GM18498 (cell line): Measurements from ENCODE around the gene ANKRD53.
"Not testable (repeated sequence)": the region's sequence is repeated elsewhere in the genome, so short reads cannot be mapped to it uniquely, and the experiment has no call there.

ENCODE experiments used
- ATAC-seq: cut with Tn5 transposase; IDR thresholded peaks from one replicate; pipeline ENCODE4 v1.9.1; 2021; ENCODE audit warnings: mild to moderate bottlenecking, moderate library complexity; ENCODE audit not compliant: unreplicated experiment

The ANKRD53 gene

DNA sequence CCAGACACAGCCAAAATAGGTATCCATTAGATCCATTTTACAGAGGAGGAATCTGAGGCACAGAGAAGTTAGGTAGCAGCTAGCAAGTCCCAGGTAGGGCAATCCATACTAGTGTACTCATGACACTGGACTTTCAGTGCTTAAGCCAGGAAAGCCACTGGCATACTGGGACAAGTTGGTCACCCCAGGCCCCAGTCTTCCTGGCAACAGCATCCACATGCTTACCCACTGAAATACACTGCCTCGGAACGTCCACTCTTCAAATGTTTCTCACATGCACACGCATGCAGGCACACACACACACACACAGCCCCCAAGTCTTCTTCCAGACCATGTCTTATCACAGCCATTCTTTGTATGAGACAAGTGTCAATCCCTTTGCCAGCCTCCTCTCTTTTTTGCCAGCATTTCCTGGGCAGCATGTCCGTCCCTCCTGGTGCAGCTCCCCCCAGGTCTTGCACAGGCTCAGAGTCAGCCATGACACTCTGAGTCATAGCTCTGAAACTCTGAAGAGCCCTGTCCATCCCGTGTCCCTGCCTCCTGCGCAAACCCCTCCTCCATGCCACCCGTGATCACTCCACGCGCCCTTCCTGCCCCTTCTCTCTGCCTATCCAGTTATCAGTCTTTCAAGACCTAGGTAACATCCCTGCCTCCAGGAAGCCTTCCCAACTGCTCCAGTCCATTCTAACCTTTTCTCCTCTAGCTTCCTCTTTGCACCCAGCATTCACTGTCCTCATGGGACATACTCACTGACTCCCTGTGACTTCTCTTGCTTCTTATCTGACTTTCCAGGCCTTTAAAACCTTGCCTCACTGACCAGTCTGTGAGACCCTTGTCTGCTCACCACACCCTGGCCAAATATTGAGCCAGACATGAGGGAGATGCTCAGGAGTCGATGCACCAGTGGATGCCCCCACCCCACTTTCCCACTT is 27.1 kb downstream of the ANKRD53 start:
- no peak for ATAC-seq

DNA sequence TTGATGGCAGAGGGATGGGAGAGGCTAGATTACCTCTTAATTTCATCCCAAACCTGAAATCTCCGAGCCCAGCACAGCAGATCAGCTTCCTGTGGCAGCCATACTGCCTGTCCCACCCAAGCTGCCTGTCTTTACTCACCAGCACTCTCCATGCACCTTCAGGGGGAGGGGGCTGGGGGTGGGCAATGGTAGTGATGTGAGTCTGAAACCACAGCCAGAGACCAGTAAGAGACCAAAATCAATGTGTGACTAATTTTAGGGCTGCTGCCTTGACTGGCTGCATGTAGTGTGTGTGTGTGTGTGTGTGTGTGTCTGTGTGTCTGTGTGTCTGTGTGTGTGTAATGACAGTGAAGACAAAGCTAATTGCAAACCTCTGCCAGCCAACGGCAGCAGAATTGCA is 27.9 kb downstream of the ANKRD53 start:
- ATAC-seq, result no peak

DNA sequence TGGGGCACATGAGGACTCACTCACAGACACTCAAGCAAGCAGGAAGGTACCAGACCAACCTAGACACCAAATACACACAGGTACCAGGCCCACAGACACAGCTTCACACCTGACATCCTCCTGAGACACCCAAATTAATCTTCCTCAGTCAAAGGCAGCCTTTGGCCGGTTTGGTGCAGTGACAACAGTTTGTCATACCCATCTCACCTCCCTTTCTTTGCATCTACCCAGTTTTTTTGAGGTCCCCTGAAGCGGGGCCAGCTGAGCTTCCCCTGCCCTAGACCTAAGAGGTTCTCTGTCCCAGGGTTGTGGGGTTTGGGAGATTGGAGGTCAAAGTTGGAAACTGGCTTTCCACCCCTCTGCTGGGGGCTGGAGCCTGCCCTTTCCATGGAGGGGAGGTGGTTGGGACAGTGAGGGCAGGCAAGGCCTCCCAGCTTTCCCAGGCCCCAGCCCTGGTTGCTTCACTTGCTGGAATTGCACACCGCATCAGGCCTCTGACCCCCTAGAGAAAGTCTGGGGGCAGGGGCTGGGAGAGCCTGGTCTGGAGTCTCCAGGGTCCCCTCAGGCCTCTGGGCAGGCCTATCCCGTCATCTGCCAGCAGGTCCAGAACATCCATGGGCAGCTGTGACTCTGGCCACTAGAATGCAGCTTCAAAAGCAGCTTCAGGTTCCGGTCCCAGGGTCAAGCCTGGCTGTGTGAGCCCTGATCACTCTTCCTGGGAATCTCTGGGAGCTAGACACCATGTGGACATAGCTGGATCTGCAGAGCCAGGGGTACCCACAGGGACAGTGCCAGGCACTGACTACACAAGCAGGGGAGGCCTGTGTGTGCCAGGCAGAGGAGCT is 28.7 kb downstream of the ANKRD53 start:
- no peak for ATAC-seq

DNA sequence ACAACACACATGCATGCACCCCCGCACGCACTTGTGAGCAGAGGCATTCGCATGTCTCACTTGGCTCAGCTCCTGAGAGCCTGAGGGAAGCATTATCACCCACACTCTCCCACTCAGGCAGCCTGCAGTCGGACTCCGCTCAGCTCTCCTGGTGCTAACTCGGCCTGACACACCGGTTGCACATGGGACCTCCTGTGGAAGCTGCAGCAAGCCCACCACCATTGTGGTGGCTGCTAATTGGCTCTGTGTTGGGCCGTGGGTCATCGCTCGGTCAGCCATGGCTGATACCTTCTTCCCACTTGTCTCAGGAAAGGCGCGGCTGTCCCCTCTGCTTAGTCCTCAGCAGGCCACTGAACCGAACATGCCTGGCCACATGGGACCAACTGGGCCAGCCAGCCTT is 29.9 kb downstream of the ANKRD53 start:
- ATAC-seq, result no peak

DNA sequence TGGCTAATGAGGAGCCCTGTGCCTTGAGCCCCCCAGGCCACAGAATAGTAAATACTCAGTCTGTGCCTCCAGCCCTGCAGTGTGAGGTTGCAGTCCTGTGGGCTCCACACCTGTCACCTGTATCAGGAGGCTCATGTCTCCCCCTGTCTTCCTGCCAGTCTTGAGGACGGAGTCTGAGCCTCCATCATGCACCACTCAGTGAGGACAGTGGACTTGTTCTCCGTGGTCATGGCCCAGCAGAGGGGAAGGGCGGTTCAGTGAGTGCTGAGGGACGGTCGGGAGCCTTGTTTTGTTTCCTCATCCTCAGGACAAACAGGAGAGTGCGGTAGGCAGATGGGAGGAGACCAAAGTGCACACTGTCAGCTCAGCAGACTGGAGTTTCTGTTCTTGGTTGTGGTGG is 33.4 kb downstream of the ANKRD53 start:
- not testable (repeated sequence) for ATAC-seq

DNA sequence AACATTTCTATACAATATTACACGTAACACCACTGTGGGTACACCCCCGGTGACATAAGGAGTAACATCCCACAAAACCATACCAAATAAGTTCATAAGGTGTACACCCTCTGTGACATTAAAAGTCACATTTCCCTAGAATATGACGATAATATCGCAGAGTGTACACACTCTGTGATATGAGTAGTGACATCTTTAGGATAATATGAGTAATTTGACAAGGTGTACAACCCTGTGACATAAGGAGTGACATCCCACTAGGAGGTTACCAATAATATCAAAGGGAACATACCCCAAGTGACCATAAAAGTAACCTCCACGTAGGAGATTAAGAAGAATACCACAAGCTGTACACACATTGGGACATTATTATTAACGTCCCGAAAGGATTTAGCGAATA is 40.2 kb downstream of the ANKRD53 start:
- ATAC-seq, result no peak

DNA sequence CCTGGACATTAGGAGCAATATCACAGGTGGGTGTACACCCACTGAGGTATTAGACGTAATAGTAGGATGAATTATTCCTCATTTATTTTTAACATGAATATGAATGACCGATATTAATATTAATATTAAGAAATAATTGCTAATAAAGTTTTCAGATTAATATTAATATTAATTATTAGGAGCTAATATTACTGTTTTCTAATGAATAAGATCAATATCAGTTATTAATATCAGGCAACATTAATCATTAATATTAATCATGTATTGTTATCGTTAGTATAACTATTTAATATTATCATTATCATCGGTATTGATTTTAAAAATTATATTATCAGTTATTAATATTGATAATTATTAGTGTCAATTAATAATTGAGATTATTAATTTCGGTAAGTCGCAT is 41.6 kb downstream of the ANKRD53 start:
- ATAC-seq, result not testable (repeated sequence)

DNA sequence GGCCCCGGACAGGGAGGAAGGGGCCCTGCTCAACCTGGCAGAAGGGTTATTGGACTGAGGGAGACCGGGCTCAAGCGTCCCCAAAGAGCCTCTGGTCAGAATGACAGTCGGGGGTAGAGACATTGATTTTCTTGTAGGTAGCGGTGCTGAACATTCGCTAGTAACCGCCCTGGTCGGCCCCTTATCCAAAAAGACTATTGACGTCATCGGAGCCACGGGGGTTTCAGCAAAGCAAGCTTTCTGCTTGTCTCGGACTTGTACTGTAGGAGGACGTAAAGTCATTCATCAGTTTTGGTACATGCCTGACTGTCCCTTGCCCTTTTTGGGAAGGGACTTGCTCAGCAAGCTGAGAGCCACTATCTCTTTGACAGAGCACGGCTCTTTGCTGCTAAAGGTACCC is 43.0 kb downstream of the ANKRD53 start:
- ATAC-seq, result not testable (repeated sequence)

DNA sequence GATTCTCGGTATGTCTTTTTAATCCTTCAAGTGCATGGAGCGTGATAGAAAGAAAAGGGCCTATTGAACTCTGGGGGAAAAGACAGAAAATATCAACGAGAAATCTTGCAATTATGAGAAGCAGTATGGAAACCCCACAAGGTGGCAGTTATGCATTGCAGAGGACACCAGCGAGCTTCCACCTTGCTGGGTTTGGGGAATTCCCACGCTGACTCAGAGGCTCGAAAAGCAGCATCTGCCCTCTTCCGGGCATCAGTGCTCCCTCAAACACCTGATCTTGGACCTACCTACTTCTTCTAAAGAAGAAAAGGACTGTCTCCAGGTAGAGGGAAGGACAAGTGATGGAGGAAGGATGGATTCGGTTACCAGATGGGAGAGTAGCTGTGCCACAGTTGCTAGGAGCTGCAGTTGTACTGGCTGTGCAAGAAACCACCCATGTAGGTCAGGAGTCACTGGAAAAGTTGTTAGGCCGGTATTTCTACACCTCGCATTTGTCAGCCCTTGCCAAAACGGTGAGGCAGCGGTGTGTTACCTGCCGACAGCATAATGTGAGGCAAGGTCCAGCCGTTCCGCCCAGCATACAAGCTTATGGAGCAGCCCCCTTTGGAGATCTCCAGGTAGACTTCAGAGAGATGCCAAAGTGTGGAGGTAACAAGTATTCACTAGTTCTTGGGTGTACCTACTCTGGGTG is 45.3 kb downstream of the ANKRD53 start:
- not testable (repeated sequence) for ATAC-seq
